Right renal pelvis (tissue), 4 donors: ENCODE results near the gene EFCAB8. TPM values are rescaled to one million over a fixed set of nuclear protein-coding genes. Genes with fewer than 3 reads are reported as not detected.

Experiments used
- DNase-seq, 4 donors: peaks; one replicate each; pipeline ENCODE4 v3.0.0-alpha.2; 2013; ENCODE audit warnings: low read depth in 4 of 4, low spot score in 3 of 4, missing footprints in 1 of 4
- polyA plus RNA-seq, 4 donors: library from polyadenylated mRNA; unstranded; fragments of 120-200 nt; gene quantifications; one replicate each; pipeline ENCODE4 v1.2.1, GENCODE V29; 2013; ENCODE audit not compliant: insufficient read length in 4 of 4

The EFCAB8 gene
- polyA plus RNA-seq, 4 donors: 0.06 to 0.09 (median 0.07) TPM; not detected in 1

DNA sequence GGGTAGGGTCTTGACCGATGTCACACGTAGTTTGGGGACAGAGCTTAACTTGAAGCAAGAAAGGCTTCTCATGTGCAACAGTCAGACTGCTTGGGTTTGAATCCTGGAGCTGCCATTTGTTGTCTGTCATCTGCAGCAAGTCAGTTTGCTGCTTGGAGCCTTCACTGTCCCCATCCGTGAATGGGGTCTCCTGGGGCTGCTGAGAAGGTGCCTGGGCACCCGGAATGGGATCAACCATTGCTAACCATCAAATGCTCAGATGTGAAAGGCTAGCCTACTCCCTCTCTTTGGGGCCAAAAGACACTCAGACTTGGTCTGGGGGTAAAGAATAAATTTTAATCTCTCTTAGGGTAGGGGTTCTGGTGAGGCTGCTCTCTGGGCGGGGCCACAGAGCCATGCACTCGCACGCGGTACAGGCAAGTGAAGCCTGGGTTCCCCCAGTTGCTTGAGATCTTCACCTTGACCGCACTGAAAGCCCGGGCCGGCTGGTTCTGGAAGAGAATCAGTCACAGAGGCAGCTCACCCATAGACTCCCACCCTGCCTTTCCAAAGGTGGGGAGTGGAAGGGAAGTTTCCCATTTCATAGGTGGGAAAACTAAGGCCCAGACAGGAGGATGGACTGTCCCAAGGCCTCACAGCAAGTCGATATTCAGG lies 124.9 kb downstream of the EFCAB8 start:
- DNase-seq: no peak

DNA sequence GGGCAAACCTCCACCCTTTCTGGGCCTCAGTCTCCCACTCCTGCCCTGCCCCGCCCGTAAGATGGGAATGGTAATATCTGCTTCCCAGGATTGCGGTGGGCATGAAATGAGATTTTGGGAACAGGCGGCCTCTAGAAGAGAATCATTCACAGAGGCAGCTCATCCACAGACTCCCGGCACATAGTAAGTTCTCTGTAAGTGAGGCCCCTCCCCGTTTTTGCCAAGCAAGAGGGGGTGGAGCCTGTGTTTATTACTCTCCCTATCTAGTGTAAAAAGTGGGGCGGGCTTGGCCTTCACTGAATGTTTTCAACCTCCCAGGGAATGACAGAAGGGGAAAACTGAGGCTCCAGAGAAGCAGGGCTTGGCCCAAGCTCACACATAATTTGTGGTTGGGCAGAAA lies 125.5 kb downstream of the EFCAB8 start:
- no peak for DNase-seq

DNA sequence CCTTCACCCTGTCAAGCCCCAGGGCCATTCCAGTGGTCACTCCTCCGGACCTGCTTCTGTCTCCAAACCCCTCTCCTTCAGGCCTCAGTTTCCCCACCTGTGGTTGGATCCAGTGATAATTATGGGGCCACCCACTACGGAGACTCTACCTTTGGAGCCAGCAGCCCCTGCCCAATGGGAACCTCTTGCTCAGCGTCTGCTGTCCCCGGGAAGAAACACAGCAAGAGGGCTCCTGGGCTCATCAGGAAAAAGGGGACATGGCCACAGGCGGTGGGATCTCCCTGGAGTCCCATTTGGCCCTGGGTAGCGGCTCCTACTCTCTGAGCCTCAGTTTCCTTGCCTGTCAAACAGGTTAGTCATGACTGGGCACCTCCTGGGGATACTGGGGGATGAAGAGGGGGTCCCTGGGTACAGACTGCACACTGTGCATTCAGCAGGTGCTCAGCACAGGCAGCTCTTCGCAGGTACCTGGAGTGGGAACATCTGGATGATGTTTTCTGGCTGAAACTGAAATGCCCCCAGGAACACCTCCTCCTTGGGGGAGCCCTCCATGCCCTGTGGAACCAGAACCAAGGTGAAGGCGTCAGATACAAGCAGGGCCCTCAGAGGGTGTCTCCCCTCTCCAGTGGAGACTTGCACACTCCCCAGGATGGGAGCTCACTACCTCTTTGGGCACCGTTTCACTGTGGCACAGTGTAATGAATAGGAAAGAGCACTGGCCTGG lies 126.1 kb downstream of the EFCAB8 start:
- no peak for DNase-seq

DNA sequence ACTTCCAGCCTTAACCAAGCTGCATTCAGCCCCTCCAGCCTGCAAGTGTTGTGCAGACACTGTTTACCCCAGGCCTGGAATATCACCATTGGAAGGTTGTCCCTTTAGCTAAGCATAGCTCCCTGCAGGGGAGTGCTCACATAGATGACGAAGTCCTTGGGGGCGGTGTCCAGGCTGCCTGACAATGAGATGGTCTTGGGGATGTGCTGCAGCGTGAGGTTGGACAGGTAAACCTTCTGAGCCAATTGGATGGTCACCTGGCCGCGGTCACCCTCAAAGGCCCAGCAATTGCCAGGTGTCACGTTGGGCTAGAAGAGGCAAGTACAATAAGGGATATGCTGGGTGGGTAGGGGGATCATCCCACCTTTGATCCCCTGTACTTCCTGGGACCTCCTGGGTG lies 126.9 kb downstream of the EFCAB8 start:
- no peak for DNase-seq

DNA sequence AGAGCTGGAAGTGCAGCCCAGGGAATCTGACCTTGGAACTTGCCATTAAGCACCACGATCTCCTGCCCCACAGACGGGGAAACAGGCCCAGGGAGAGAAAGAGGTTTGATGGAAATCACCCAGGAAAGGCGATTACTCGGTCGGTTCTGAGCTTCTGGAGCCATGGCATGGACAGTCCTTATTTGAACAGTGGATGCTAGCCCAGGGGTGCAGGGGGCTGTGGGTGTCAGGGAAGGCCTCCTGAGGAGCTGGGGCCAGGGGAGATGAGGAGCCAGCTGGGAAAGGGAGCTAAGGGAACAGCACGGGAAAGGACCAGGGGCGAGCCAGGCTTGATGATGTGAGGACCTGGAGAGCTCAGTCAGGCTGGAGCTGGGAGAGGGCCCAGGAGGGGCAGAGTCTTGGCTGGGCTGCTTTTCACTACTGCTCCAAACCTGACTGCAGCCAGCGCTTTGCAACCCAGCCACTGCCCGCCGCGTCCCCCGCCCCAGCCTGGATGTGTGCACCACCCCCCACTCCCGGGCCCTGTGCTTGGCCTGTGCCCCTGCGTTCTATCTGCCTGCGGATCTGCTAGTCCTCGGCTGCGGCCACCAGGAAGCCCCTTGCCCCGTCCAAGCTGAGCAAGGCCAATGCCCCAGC lies 127.7 kb downstream of the EFCAB8 start:
- DNase-seq: no peak

DNA sequence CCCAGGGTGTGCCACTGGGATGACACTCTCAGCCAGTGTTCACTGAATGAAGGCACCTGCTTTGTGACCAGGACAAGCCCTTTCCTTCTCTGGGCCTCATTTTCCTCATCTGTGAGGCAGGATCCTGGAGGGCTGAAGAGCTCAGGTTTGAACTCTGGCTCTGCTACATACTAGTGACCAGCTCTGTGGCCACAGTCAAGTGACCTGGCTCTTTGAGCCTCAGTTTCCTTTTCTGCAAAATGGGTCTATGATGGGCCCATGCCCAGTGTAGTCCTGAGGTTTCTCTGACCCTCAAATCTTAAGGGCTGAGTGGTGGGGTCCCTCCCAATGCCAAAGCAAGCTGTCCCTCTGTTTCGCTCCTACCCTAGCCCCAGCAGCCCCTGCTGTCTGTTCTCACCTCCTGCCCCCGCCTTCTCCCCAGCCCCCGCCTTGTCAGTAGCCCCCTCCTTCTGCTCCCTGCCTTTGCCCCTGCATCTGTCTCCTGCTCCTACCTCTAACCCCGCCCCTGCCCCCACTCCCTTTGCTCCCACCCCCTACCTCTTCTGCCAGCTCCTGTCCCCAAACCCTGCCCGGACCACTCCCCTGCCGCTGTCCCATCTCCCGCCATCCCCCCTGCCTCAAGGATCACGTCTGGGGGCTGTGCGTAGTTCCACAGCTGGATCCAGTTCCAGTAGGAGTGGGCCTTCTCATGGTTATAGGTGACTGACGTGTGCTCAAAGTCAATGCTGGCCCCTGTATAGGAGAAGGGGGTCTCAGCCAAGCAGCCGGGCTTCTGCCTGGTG lies 128.5 kb downstream of the EFCAB8 start:
- no peak for DNase-seq

DNA sequence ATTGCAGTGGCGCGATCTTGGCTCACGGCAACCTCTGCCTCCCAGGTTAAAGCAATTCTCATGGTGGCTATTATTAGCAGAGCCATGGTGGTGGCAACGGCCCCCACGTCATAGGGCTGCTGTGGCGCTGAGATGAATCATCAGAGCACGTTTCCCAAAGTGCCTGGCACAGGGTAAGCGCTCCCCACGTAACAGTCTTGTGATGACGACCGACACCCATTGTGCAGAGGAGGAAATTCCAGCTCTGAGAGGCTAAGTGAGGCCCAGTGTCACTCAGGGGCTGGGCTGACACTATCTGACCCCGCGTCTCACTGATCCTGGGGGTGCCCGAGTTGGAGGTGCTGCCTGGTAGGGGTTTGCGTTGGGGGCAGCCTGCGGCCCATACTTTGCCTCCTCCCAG lies 129.3 kb downstream of the EFCAB8 start:
- no peak for DNase-seq

DNA sequence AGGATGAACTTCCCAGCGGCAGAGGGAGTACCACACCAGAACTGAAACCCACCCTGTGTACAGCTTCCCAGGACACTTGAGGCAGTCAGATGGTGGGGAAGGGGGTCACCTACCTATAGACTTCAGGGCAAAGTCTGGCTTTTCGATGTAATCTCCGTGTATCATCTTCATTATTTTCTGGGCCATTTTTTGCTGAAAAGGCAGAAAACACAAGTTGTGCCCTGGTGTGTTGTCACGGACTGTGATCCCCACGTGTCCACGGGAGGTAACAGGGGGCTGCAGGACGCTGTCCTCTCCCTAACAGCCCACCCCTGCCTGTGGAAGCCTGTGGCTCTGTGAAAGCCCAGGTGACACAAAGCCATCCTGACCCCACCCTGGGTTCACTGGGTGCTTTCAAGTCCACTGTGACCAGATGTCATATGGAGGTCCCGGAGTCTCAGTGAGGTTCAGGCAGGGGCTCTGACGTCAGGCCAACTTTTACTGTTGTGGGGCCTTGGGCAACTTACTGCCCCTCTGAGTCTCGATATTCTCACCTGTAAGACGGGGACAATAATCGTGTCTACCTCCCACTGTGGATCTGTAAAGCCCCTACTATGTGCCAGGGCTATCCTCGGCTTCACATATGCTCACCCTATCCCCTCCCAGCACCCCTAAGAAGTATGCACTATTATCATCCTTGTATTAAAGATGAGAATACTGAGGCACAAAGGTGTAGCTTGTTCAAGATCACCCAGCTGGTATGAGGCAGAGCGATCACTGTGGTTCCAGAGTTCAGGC lies 131.0 kb downstream of the EFCAB8 start:
- DNase-seq: no peak

DNA sequence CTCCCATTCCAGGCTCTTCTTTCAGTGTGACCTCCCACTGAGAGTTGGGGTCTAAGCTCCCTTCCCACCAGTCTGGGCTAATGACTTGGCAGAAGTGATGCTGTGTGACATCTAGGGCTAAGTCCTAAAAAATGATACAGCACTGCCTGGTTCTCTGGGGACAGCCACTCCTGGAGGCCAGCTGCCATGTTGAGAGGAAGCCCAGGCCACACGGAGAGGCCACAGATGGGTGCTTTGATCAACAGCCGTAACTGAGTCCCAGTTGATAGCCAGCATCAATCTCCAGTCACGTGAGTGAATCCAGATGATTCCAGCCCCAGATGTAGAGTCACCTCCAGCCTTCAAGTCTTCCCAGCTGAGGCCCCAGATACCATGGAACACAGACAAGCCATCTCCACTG lies 131.7 kb downstream of the EFCAB8 start:
- no peak for DNase-seq

- no peak for DNase-seq
Measured at GRCh38 chr20:32991383-32991782, 132.7 kb downstream of the EFCAB8 start.

GRCh38 chr20:32991792-32992641 lies 133.3 kb downstream of the EFCAB8 start:
- DNase-seq: no peak

- DNase-seq: no peak
Measured at GRCh38 chr20:32993496-32994050, 134.8 kb downstream of the EFCAB8 start.

DNA sequence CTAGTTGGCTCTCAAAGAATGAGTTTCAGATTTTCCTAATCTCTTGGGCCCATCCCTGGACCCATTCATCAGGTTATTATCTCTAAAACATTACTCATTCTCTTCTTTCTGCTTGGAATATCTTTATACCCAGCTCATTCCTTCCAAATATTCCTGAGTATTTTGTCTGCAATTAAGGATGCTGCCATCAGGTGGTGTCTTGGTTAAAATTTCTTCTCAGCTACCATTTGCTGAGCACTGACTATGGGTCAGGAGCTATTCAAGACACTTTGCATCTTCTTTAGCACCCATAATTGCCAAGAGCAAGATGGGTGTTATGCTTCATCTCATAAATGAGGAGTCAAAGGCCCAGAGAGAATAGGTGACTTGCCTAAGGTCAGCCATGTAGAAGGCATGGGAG lies 137.1 kb downstream of the EFCAB8 start:
- DNase-seq: no peak

DNA sequence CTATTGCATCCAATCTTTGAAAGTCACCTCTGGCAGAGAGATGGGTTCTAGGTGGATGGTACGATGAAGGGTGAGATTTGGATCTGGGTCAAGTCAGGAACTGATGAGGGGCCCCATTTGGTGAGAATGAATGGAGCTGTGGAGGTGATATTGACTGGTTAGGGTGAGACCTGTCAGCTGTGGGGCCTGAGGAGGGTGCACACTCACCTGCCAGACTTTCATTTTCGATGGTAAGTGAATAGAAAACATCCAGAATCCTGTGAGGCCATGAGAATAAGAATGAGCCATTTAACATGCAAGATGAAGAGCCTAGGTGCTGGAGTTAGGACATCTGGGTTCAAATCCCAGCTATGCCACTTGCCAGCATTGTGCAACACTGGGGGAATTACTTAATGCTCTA lies 138.7 kb downstream of the EFCAB8 start:
- DNase-seq: no peak

DNA sequence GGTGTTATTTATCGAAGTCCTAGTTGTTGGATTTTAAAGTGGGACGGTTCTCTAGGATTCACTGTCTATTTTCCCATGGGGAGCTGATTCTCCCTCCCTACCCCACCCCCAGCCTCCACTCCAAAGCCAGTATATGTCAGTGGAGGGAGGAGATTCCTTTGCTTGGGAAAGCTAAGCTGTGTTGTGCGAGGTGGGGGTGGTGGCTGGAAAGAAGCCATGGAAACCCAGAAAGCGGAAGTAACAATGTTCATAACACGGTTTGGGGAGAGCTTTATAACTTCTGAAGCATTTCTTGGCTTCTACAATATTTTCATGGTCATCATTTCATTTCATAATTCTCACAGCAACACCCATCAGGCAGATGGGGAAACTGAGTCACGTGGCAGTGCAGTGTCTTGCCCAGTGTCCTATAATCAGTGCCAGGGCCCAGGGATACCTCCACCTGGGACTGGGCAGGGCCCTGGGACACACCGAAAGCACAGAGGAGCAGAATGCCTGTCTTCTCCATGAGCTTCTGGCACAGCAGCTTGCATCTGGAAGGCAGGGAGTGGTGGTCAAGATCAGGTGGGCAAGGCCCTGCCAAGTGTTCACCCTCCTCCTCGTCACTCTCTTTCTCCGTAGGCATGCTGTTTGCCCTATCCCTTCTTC lies 141.0 kb downstream of the EFCAB8 start:
- DNase-seq: no peak

DNA sequence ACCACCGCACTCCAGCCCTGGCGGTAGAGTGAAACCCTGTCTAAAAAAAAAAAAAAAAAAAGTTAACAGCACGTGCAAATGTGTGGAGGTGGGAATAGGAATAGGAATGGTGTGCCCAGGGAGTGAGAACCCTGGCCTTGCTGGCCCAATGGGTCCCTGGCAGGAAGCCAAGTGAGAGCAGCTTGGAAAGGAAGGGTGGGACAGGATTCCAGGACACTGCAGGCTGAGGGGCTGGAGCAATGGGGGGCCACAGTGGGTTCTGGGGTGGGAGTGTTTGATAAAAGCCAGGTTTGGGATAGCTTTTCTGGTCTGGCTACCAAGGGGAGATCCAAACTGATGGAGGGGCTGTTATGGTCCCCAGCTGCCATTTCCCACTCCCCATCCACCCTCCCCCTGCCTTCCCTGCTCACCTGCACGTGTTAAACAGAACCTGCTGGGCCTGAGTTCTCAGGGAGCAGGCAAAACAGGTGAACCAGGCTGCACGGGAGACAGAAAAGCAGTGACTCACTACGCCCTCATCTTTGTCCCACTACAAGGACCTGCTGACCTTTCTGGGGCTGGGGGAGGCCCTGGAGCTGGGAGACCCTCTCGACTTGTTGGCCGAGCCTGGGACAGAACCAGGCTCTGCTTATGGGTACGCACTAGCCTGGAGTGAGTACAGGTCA lies 142.2 kb downstream of the EFCAB8 start:
- no peak for DNase-seq

DNA sequence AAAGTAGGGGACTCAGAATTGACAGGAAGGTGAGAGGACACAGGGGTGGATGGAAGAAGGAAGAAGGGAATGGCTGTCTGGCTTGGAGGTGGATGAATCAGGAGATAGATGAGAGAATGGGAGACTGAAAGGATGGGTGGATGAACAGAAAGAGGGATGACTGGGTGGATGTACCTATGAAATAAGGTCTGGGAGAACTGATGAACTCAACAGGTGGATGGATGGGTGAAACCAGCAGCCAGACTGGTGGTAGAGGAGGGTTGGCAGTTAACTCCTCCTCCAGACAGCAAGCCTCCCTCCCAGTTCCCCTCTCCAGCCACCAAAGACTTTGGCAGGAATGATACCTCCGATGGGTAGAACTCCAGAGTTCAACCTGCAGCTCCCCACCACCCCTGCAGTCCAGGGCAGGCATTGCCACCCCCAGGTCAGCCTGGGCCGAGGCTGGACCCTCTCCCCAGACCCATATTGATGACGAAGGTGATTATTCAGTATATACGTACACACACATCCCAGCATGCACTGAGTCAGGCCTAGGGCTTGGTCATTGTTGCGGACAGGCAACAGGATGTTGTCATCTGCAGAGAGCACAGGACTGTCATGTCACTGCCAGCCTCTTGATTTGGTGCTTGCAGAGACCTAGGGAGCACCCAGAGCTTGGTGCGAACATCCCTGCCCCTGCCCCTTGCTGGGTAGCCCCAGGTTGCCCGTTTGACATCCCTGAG lies 143.5 kb downstream of the EFCAB8 start:
- no peak for DNase-seq
